ENCODE measurements around the gene DPP4. TPM values are rescaled to one million over a fixed set of nuclear protein-coding genes. Genes with fewer than 3 reads are reported as not detected.

The DPP4 gene
- total and polyA plus RNA-seq, 4 donors: 1.2 to 15.7 (median 5.8) TPM

GRCh38 chr2:162062559-162062958 is 11.5 kb downstream of the DPP4 start:
- no peak for DNase-seq (ENCODE audit: low read depth in 4 of 6, low spot score in 6 of 6)
- WGBS (ENCODE audit: insufficient coverage): 100% methylated on average over 1 of the region's 2 CpGs
- Histone ChIP-seq H3K36me3 (ENCODE audit: control insufficient read depth, insufficient read depth, low read length) (no peaks in the 10 kb centered on the region), H3K9me3 (ENCODE audit: control insufficient read depth, insufficient read depth, low read length) (no peaks in the 10 kb centered on the region), H3K4me3 (ENCODE audit: low read depth, low read length) (no peak overlapping the region), H3K27me3 (ENCODE audit: control insufficient read depth, insufficient read depth, low read length) (no peaks in the 10 kb centered on the region), H3K27ac (ENCODE audit: low read depth, low read length) (no peak overlapping the region), H3K4me1 (ENCODE audit: control insufficient read depth, insufficient read depth, low read length) (no peaks in the 10 kb centered on the region)

GRCh38 chr2:162061021-162061420 is 13.0 kb downstream of the DPP4 start:
- H3K27me3 ChIP-seq (ENCODE audit: control insufficient read depth, insufficient read depth, low read length): no peaks in the 10 kb centered on the region
- no peak overlapping the region for H3K27ac ChIP-seq (ENCODE audit: low read depth, low read length)
- no peak overlapping the region for H3K4me3 ChIP-seq (ENCODE audit: low read depth, low read length)
- H3K9me3 ChIP-seq (ENCODE audit: control insufficient read depth, insufficient read depth, low read length): peaks cover 2% of the 10 kb centered on the region
- no peaks in the 10 kb centered on the region for H3K4me1 ChIP-seq (ENCODE audit: control insufficient read depth, insufficient read depth, low read length)
- H3K36me3 ChIP-seq (ENCODE audit: control insufficient read depth, insufficient read depth, low read length): no peaks in the 10 kb centered on the region
- DNase-seq (ENCODE audit: low read depth in 4 of 6, low spot score in 6 of 6): no peak
- WGBS (ENCODE audit: insufficient coverage): 100% methylated on average over 2 of the region's 2 CpGs

- H3K36me3 ChIP-seq (ENCODE audit: control insufficient read depth, insufficient read depth, low read length): no peaks in the 10 kb centered on the region
- H3K27me3 ChIP-seq (ENCODE audit: control insufficient read depth, insufficient read depth, low read length): no peaks in the 10 kb centered on the region
- 55% methylated on average over 2 of the region's 2 CpGs for WGBS (ENCODE audit: insufficient coverage)
- no peaks in the 10 kb centered on the region for H3K4me1 ChIP-seq (ENCODE audit: control insufficient read depth, insufficient read depth, low read length)
- H3K9me3 ChIP-seq (ENCODE audit: control insufficient read depth, insufficient read depth, low read length): peaks cover 4% of the 10 kb centered on the region
- H3K27ac ChIP-seq (ENCODE audit: low read depth, low read length): no peak overlapping the region
- no peak for DNase-seq (ENCODE audit: low read depth in 4 of 6, low spot score in 6 of 6)
- no peak overlapping the region for H3K4me3 ChIP-seq (ENCODE audit: low read depth, low read length)
Measured at GRCh38 chr2:162060532-162060931, 13.5 kb downstream of the DPP4 start.

- no peaks in the 10 kb centered on the region for H3K4me1 ChIP-seq (ENCODE audit: control insufficient read depth, insufficient read depth, low read length)
- DNase-seq (ENCODE audit: low read depth in 4 of 6, low spot score in 6 of 6): no peak
- H3K27ac ChIP-seq (ENCODE audit: low read depth, low read length): no peak overlapping the region
- H3K36me3 ChIP-seq (ENCODE audit: control insufficient read depth, insufficient read depth, low read length): no peaks in the 10 kb centered on the region
- peaks cover 4% of the 10 kb centered on the region for H3K9me3 ChIP-seq (ENCODE audit: control insufficient read depth, insufficient read depth, low read length)
- H3K27me3 ChIP-seq (ENCODE audit: control insufficient read depth, insufficient read depth, low read length): no peaks in the 10 kb centered on the region
- WGBS (ENCODE audit: insufficient coverage): 90% methylated on average over 2 of the region's 8 CpGs
- no peak overlapping the region for H3K4me3 ChIP-seq (ENCODE audit: low read depth, low read length)
Measured at GRCh38 chr2:162058973-162059668, 14.9 kb downstream of the DPP4 start.

- Histone ChIP-seq H3K36me3 (ENCODE audit: control insufficient read depth, insufficient read depth, low read length) (no peaks in the 10 kb centered on the region), H3K4me1 (ENCODE audit: control insufficient read depth, insufficient read depth, low read length) (no peaks in the 10 kb centered on the region), H3K9me3 (ENCODE audit: control insufficient read depth, insufficient read depth, low read length) (peaks cover 4% of the 10 kb centered on the region), H3K27ac (ENCODE audit: low read depth, low read length) (no peak overlapping the region), H3K27me3 (ENCODE audit: control insufficient read depth, insufficient read depth, low read length) (no peaks in the 10 kb centered on the region), H3K4me3 (ENCODE audit: low read depth, low read length) (no peak overlapping the region)
- WGBS (ENCODE audit: insufficient coverage): no CpG with 5 or more reads among the region's 1 CpG
- no peak for DNase-seq (ENCODE audit: low read depth in 4 of 6, low spot score in 6 of 6)
Measured at GRCh38 chr2:162057426-162057825, 16.6 kb downstream of the DPP4 start.

GRCh38 chr2:162056796-162057399 is 17.1 kb downstream of the DPP4 start:
- H3K27me3 ChIP-seq (ENCODE audit: control insufficient read depth, insufficient read depth, low read length): no peaks in the 10 kb centered on the region
- H3K36me3 ChIP-seq (ENCODE audit: control insufficient read depth, insufficient read depth, low read length): no peaks in the 10 kb centered on the region
- no peak overlapping the region for H3K4me3 ChIP-seq (ENCODE audit: low read depth, low read length)
- H3K4me1 ChIP-seq (ENCODE audit: control insufficient read depth, insufficient read depth, low read length): no peaks in the 10 kb centered on the region
- no peak overlapping the region for H3K27ac ChIP-seq (ENCODE audit: low read depth, low read length)
- H3K9me3 ChIP-seq (ENCODE audit: control insufficient read depth, insufficient read depth, low read length): peaks cover 4% of the 10 kb centered on the region
- 100% methylated on average over 1 of the region's 2 CpGs for WGBS (ENCODE audit: insufficient coverage)
- no peak for DNase-seq (ENCODE audit: low read depth in 4 of 6, low spot score in 6 of 6)

GRCh38 chr2:162053808-162054155 is 20.2 kb downstream of the DPP4 start:
- Histone ChIP-seq H3K9me3 (ENCODE audit: control insufficient read depth, insufficient read depth, low read length) (peaks cover 4% of the 10 kb centered on the region), H3K27ac (ENCODE audit: low read depth, low read length) (no peak overlapping the region), H3K27me3 (ENCODE audit: control insufficient read depth, insufficient read depth, low read length) (no peaks in the 10 kb centered on the region), H3K4me3 (ENCODE audit: low read depth, low read length) (no peak overlapping the region), H3K36me3 (ENCODE audit: control insufficient read depth, insufficient read depth, low read length) (no peaks in the 10 kb centered on the region), H3K4me1 (ENCODE audit: control insufficient read depth, insufficient read depth, low read length) (no peaks in the 10 kb centered on the region)
- no peak for DNase-seq (ENCODE audit: low read depth in 4 of 6, low spot score in 6 of 6)
- WGBS (ENCODE audit: insufficient coverage): 100% methylated on average over 2 of the region's 4 CpGs

GRCh38 chr2:162053066-162053807 is 20.8 kb downstream of the DPP4 start:
- 93% methylated on average over 4 of the region's 6 CpGs for WGBS (ENCODE audit: insufficient coverage)

GRCh38 chr2:162050513-162050961 is 23.5 kb downstream of the DPP4 start:
- no peaks in the 10 kb centered on the region for H3K27me3 ChIP-seq (ENCODE audit: control insufficient read depth, insufficient read depth, low read length)
- H3K9me3 ChIP-seq (ENCODE audit: control insufficient read depth, insufficient read depth, low read length): no peaks in the 10 kb centered on the region
- DNase-seq (ENCODE audit: low read depth in 4 of 6, low spot score in 6 of 6): no peak
- H3K27ac ChIP-seq (ENCODE audit: low read depth, low read length): no peak overlapping the region
- H3K36me3 ChIP-seq (ENCODE audit: control insufficient read depth, insufficient read depth, low read length): no peaks in the 10 kb centered on the region
- no peaks in the 10 kb centered on the region for H3K4me1 ChIP-seq (ENCODE audit: control insufficient read depth, insufficient read depth, low read length)
- no peak overlapping the region for H3K4me3 ChIP-seq (ENCODE audit: low read depth, low read length)
- WGBS (ENCODE audit: insufficient coverage): 85% methylated on average over 7 of the region's 8 CpGs

More at GRCh38 chr2:162053066-162053807, 20.8 kb downstream of the DPP4 start:
- Histone ChIP-seq H3K4me1 (ENCODE audit: control insufficient read depth, insufficient read depth, low read length) (no peaks in the 10 kb centered on the region), H3K9me3 (ENCODE audit: control insufficient read depth, insufficient read depth, low read length) (peaks cover 4% of the 10 kb centered on the region), H3K4me3 (ENCODE audit: low read depth, low read length) (no peak overlapping the region), H3K27me3 (ENCODE audit: control insufficient read depth, insufficient read depth, low read length) (no peaks in the 10 kb centered on the region), H3K27ac (ENCODE audit: low read depth, low read length) (no peak overlapping the region), H3K36me3 (ENCODE audit: control insufficient read depth, insufficient read depth, low read length) (no peaks in the 10 kb centered on the region)
- DNase-seq (ENCODE audit: low read depth in 4 of 6, low spot score in 6 of 6): no peak
